ENCODE data around the gene GRM8.

GRCh38 chr7:126635545-126635944 lies 617.2 kb downstream of the GRM8 start:
- TF ChIP-seq CTCF (conservative IDR thresholded peaks at IDR 0.05; ENCODE audit: low read depth, low read length) (no peak), EZH2phosphoT487 (IDR thresholded peaks at IDR 0.05; ENCODE audit: borderline replicate concordance, low read length) (no peak), EZH2 (IDR thresholded peaks at IDR 0.05; ENCODE audit: low read length, unreplicated experiment) (no peak)

All from PC-3 (cell line).